ENCODE measurements around the gene PEAK3. TPM values are rescaled to one million over a fixed set of nuclear protein-coding genes. Genes with fewer than 3 reads are reported as not detected.

PEAK3 gene
- total RNA-seq, 4 donors from 2014 or later: 1.2 to 5.8 (median 2.6) TPM

- peak overlapping the region in 3 of 4 donors; percentile 16 to 39 (median 21) for H3K4me3 ChIP-seq
- no peaks in the 10 kb centered on the region for H3K36me3 ChIP-seq
- H3K27me3 ChIP-seq: peaks cover 0 to 23% of the 10 kb centered on the region in 2 donors
- peaks cover 0 to 16% (median 4%) of the 10 kb centered on the region in 4 donors for H3K4me1 ChIP-seq
- TF ChIP-seq POLR2A (IDR thresholded peaks at IDR 0.05): no peak
- no peaks in the 10 kb centered on the region for H3K9me3 ChIP-seq
- no peak for DNase-seq
- peak overlapping the region in 1 of 4 donors; percentile 7 for H3K27ac ChIP-seq
These were observed 25.6 kb upstream of the PEAK3 start for GRCh38 chr19:2307518-2308012.

DNA sequence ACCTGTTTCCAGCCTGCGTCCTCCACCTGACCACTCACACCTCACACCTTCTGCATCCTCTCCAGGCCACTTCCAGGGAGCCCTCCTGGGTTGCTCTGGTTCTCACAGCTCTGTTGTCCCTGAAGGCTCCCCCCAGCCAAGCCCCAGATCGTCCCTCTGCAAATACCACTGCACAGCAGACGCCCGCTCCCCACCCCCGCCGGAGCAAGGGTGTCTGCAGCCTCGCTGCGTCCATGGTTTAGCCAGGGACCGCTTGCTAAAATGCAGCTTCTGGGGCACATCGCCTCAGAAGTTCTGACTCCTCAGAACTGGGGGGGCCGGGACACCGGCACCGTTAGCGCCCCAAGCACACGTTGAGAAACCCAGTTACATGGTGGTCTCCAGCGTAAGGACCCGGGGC, 25.0 kb upstream of the PEAK3 start:
- Histone ChIP-seq H3K4me1 (peaks cover 0 to 22% (median 10%) of the 10 kb centered on the region in 4 donors), H3K27me3 (peaks cover 0 to 17% of the 10 kb centered on the region in 2 donors), H3K36me3 (no peaks in the 10 kb centered on the region), H3K4me3 (no peak overlapping the region), H3K27ac (no peak overlapping the region), H3K9me3 (no peaks in the 10 kb centered on the region)
- DNase-seq: no peak
- TF ChIP-seq CTCF (IDR thresholded peaks at IDR 0.05) (no peak), POLR2A (IDR thresholded peaks at IDR 0.05) (no peak)

- Histone ChIP-seq H3K4me1 (peaks cover 0 to 22% (median 10%) of the 10 kb centered on the region in 4 donors), H3K4me3 (no peak overlapping the region), H3K36me3 (no peaks in the 10 kb centered on the region), H3K27me3 (peaks cover 0 to 16% of the 10 kb centered on the region in 2 donors), H3K27ac (no peak overlapping the region), H3K9me3 (no peaks in the 10 kb centered on the region)
- TF ChIP-seq POLR2A (IDR thresholded peaks at IDR 0.05) (no peak), CTCF (IDR thresholded peaks at IDR 0.05) (no peak)
- no peak for DNase-seq
These were observed 24.4 kb upstream of the PEAK3 start for GRCh38 chr19:2306281-2306806.

- peaks cover 0 to 16% of the 10 kb centered on the region in 2 donors for H3K27me3 ChIP-seq
- H3K9me3 ChIP-seq: no peaks in the 10 kb centered on the region
These were observed 23.7 kb upstream of the PEAK3 start for GRCh38 chr19:2305452-2306280.

GRCh38 chr19:2303211-2303798, 21.3 kb upstream of the PEAK3 start:
- H3K27ac ChIP-seq: peak overlapping the region in 1 of 4 donors; percentile 73
- no peak for DNase-seq
- H3K9me3 ChIP-seq: no peaks in the 10 kb centered on the region
- peak overlapping the region in 1 of 4 donors; percentile 32 for H3K4me3 ChIP-seq
- TF ChIP-seq POLR2A (IDR thresholded peaks at IDR 0.05): no peak
- TF ChIP-seq CTCF (IDR thresholded peaks at IDR 0.05): no peak
- H3K36me3 ChIP-seq: no peaks in the 10 kb centered on the region
- peaks cover 0 to 13% of the 10 kb centered on the region in 2 donors for H3K27me3 ChIP-seq
- H3K4me1 ChIP-seq: peaks cover 0 to 24% (median 10%) of the 10 kb centered on the region in 4 donors

More at GRCh38 chr19:2305452-2306280, 23.7 kb upstream of the PEAK3 start:
- TF ChIP-seq CTCF (IDR thresholded peaks at IDR 0.05) (no peak), POLR2A (IDR thresholded peaks at IDR 0.05) (no peak)
- H3K4me1 ChIP-seq: peaks cover 0 to 26% (median 10%) of the 10 kb centered on the region in 4 donors
- no peak for DNase-seq
- no peak overlapping the region for H3K27ac ChIP-seq
- no peaks in the 10 kb centered on the region for H3K36me3 ChIP-seq
- no peak overlapping the region for H3K4me3 ChIP-seq
